SK-N-SH (cell line): ENCODE measurements around the gene WFIKKN1. TPM values are rescaled to one million over a fixed set of nuclear protein-coding genes. Genes with fewer than 3 reads are reported as not detected.

ENCODE experiments used
- CTCF ChIA-PET: fragments of 300-600, 350-600 bp; formaldehyde crosslinking; extraction: SDS; loops from one replicate; lab custom pipeline; 2021; lab: Yijun Ruan, JAX
- POLR2A ChIA-PET: fragments of 350-600 bp; sonication (Branson Sonifier 250); formaldehyde crosslinking; extraction: SDS; loops from one replicate; lab custom pipeline; 2020; ENCODE audit warnings: antibody characterized with exemption, inconsistent platforms; lab: Yijun Ruan, JAX
- DNase-seq: peaks from one replicate; pipeline ENCODE4 v3.0.0; 2012
- H2AFZ ChIP-seq: fragments of 200-600 bp; sonication (generic); 2 replicates; pipeline ENCODE4 v1.8.1; 2016; ENCODE audit warnings: antibody characterized with exemption, mild to moderate bottlenecking, low read depth
- H3F3A ChIP-seq: fragments of 200-600 bp; sonication (generic); replicated peaks from 2 replicates; pipeline ENCODE3; 2016; ENCODE audit warnings: antibody characterized with exemption, mild to moderate bottlenecking; ENCODE audit not compliant: insufficient read depth
- H3K27ac ChIP-seq, 2 experiments: fragments of 200-500 bp in 1 of 2; fragments of 200-600 bp in 1 of 2; sonication (Bioruptor generic) in 1 of 2; sonication (generic), shearing (Covaris generic) in 1 of 2; 2 replicates each; pipeline versions ENCODE4 v1.5.1 to v1.6.1; 2014 to 2016; ENCODE audit warnings: low read depth in 2 of 2, inconsistent platforms in 1 of 2, low read length in 1 of 2, mild to moderate bottlenecking in 1 of 2, mixed read lengths in 1 of 2
- H3K27me3 ChIP-seq: fragments of 200-600 bp; sonication (generic), shearing (Covaris generic); 2 replicates; pipeline ENCODE4 v1.6.1; 2016; ENCODE audit warnings: mixed run types; ENCODE audit not compliant: insufficient read depth
- H3K36me3 ChIP-seq, 2 experiments: fragments of 200-500 bp in 1 of 2; fragments of 200-600 bp in 1 of 2; sonication (Bioruptor generic) in 1 of 2; sonication (generic) in 1 of 2; replicated peaks in 1 of 2; 2 replicates each; pipeline versions ENCODE3 to v1.5.1; 2014 to 2016; ENCODE audit warnings: low read length in 1 of 2, mild to moderate bottlenecking in 1 of 2; ENCODE audit not compliant: insufficient read depth in 2 of 2, control insufficient read depth in 1 of 2
- H3K4me1 ChIP-seq, 2 experiments: fragments of 200-500 bp in 1 of 2; fragments of 200-600 bp in 1 of 2; sonication (Bioruptor generic) in 1 of 2; sonication (generic), shearing (Covaris generic) in 1 of 2; 2 replicates each; pipeline versions ENCODE4 v1.5.1 to v1.6.1; 2014 to 2016; ENCODE audit warnings: low read depth in 1 of 2, low read length in 1 of 2, mixed run types in 1 of 2; ENCODE audit not compliant: insufficient read depth in 2 of 2, control insufficient read depth in 1 of 2
- H3K4me2 ChIP-seq: fragments of 200-600 bp; sonication (generic), shearing (Covaris generic); 2 replicates; pipeline ENCODE4 v1.6.1; 2017; ENCODE audit warnings: mixed run types
- H3K4me3 ChIP-seq, 2 experiments: fragments of 200-500 bp in 1 of 2; fragments of 200-600 bp in 1 of 2; sonication (Bioruptor generic) in 1 of 2; sonication (generic), shearing (Covaris generic) in 1 of 2; 2 replicates each; pipeline versions ENCODE4 v1.5.1 to v1.8.1; 2014 to 2016; ENCODE audit warnings: low read depth in 2 of 2, inconsistent platforms in 1 of 2, low read length in 1 of 2, mild to moderate bottlenecking in 1 of 2, mixed read lengths in 1 of 2, moderate library complexity in 1 of 2
- H3K79me2 ChIP-seq: fragments of 200-600 bp; sonication (generic); 2 replicates; pipeline ENCODE4 v1.8.1; 2017; ENCODE audit warnings: mild to moderate bottlenecking; ENCODE audit not compliant: insufficient read depth
- H3K9ac ChIP-seq: fragments of 200-600 bp; sonication (generic); 2 replicates; pipeline ENCODE4 v1.6.1; 2017; ENCODE audit warnings: mixed run types
- H3K9me2 ChIP-seq: fragments of 200-600 bp; sonication (generic); 2 replicates; pipeline ENCODE4 v1.6.1; 2017; ENCODE audit warnings: mixed run types
- H3K9me3 ChIP-seq: fragments of 200-600 bp; sonication (generic); 2 replicates; pipeline ENCODE4 v1.6.1; 2017; ENCODE audit warnings: mixed run types, mild to moderate bottlenecking, moderate library complexity
- H4K20me1 ChIP-seq: fragments of 200-600 bp; sonication (generic); 2 replicates; pipeline ENCODE4 v1.6.1; 2017; ENCODE audit warnings: mild to moderate bottlenecking, mixed run types; ENCODE audit not compliant: insufficient read depth
- CTCF ChIP-seq: fragments of 200-600 bp; sonication (generic); IDR thresholded peaks from 2 replicates; pipeline ENCODE4 v1.6.1; 2017; ENCODE audit warnings: antibody characterized with exemption, mild to moderate bottlenecking, moderate library complexity
- EP300 ChIP-seq, 2 experiments: IDR thresholded peaks; 2 replicates each; pipeline versions ENCODE4 v1.4.0 to v1.6.1; 2012; ENCODE audit warnings: borderline replicate concordance in 1 of 2, low read depth in 1 of 2, low read length in 1 of 2
- FOSL2 ChIP-seq: IDR thresholded peaks from 2 replicates; pipeline ENCODE4 v1.4.0; 2012; ENCODE audit warnings: low read depth, mild to moderate bottlenecking, moderate library complexity, borderline replicate concordance
- FOXM1 ChIP-seq: IDR thresholded peaks from 2 replicates; pipeline ENCODE4 v1.4.0; 2012; ENCODE audit warnings: low read depth, mild to moderate bottlenecking
- IRF3 ChIP-seq: fragments of 150-350 bp; IDR thresholded peaks from 2 replicates; pipeline ENCODE4 v1.6.1; 2016; ENCODE audit warnings: mild to moderate bottlenecking, low read depth, low read length
- MXI1 ChIP-seq: IDR thresholded peaks from 2 replicates; pipeline ENCODE4 v1.6.1; 2012; ENCODE audit warnings: mild to moderate bottlenecking, low read depth, low read length, improper control_type of control experiment
- NFIC ChIP-seq: IDR thresholded peaks from 2 replicates; pipeline ENCODE4 v1.4.0; 2012; ENCODE audit warnings: borderline replicate concordance
- RAD21 ChIP-seq: IDR thresholded peaks from 2 replicates; pipeline ENCODE4 v1.6.1; 2012; ENCODE audit warnings: mild to moderate bottlenecking, low read length
- RCOR1 ChIP-seq: fragments of 150-350 bp; IDR thresholded peaks from 2 replicates; pipeline ENCODE4 v1.6.1; 2017; ENCODE audit warnings: antibody characterized with exemption, low read length
- RXRA ChIP-seq: IDR thresholded peaks from 2 replicates; pipeline ENCODE4 v1.4.0; 2012; ENCODE audit warnings: low read depth, mild to moderate bottlenecking, borderline replicate concordance
- SIN3A ChIP-seq: IDR thresholded peaks from 2 replicates; pipeline ENCODE4 v1.6.1; 2012; ENCODE audit warnings: low read depth, mild to moderate bottlenecking, low read length, moderate library complexity, borderline replicate concordance
- USF1 ChIP-seq: IDR thresholded peaks from 2 replicates; pipeline ENCODE4 v1.4.0; 2012; ENCODE audit warnings: low read depth, borderline replicate concordance
- WGBS: methylation state at CpG from one replicate; pipeline ENCODE4 v1.1.6; 2017; ENCODE audit warnings: low lambda C conversion rate; 5-methylcytosine and 5-hydroxymethylcytosine counted together
- polyA plus RNA-seq, 3 experiments: library from polyadenylated mRNA; depleted of rRNA; stranded (reverse); fragments of >200 nt; gene quantifications; 2 replicates each; pipeline ENCODE4 v1.2.3, GENCODE V29; 2012

WFIKKN1 gene
- polyA plus RNA-seq, 1 of the 3 experiments (the other 2 are of a cell fraction) = 0.16 TPM

GRCh38 chr16:582614-583331, 48.0 kb upstream of the WFIKKN1 start:
- H3K9me2 ChIP-seq = no peaks in the 10 kb centered on the region
- H3K9me3 ChIP-seq = no peaks in the 10 kb centered on the region
- no peak overlapping the region for H3K4me3 ChIP-seq
- DNase-seq = no peak
- peaks cover 3 to 19% of the 10 kb centered on the region in 2 experiments for H3K36me3 ChIP-seq
- H2AFZ ChIP-seq = no peak overlapping the region
- H3K4me1 ChIP-seq = peaks cover 15 to 26% of the 10 kb centered on the region in 2 experiments; a peak in 2 of 4 replicates
- H3K4me2 ChIP-seq = no peak overlapping the region
- peaks cover 10% of the 10 kb centered on the region for H3K79me2 ChIP-seq
- ChIA-PET CTCF (interaction anchor here (0.6 to 1.2 kb wide), 3 partner anchors 12 to 71 kb away, joined by 3 read pairs; no protein-coding TSS in a partner anchor), POLR2A (no interaction called here)
- no peak for TF ChIP-seq RAD21
- whole genome bisulfite sequencing = 94% methylated on average over 12 of the region's 21 CpGs
- no peak overlapping the region; a peak in 1 of 4 replicates for H3K27ac ChIP-seq
- peaks cover 10% of the 10 kb centered on the region for H3F3A ChIP-seq
- no peaks in the 10 kb centered on the region for H4K20me1 ChIP-seq
- H3K27me3 ChIP-seq = no peaks in the 10 kb centered on the region
- H3K9ac ChIP-seq = no peak overlapping the region

GRCh38 chr16:583470-583814, 47.3 kb upstream of the WFIKKN1 start:
- Histone ChIP-seq H4K20me1 (no peaks in the 10 kb centered on the region), H3K9me2 (no peaks in the 10 kb centered on the region), H3K4me2 (no peak overlapping the region)
- WGBS = 98% methylated on average over 8 of the region's 16 CpGs
- TF ChIP-seq FOXM1 (no peak), USF1 (no peak), FOSL2 (no peak), RCOR1 (no peak), CTCF (no peak), IRF3 (no peak), EP300 (IDR thresholded peaks at IDR 0.05; ENCODE audit: borderline replicate concordance in 1 of 2, low read depth in 1 of 2, low read length in 1 of 2) (no peak), NFIC (no peak), MXI1 (no peak), SIN3A (no peak), RXRA (no peak)
- TF ChIP-seq, all 33 proteins: peak for 0
- peaks cover 21 to 30% of the 10 kb centered on the region in 2 experiments; a peak in 2 of 4 replicates for H3K4me1 ChIP-seq
- H3K79me2 ChIP-seq = peaks cover 16% of the 10 kb centered on the region
- H3K27ac ChIP-seq = no peak overlapping the region
- no peaks in the 10 kb centered on the region for H3K27me3 ChIP-seq
- POLR2A ChIA-PET = no interaction called here
- H3K9ac ChIP-seq = no peak overlapping the region
- H3K9me3 ChIP-seq = no peaks in the 10 kb centered on the region
- no peak for DNase-seq
- CTCF ChIA-PET = no interaction called here
- H3K4me3 ChIP-seq = no peak overlapping the region
- H2AFZ ChIP-seq = no peak overlapping the region
- peaks cover 17% of the 10 kb centered on the region for H3F3A ChIP-seq
- H3K36me3 ChIP-seq = peaks cover 3 to 15% of the 10 kb centered on the region in 2 experiments
